ENCODE data around the gene ZRANB2. TPM values are rescaled to one million over a fixed set of nuclear protein-coding genes. Genes with fewer than 3 reads are reported as not detected.

ZRANB2 gene
- polyA plus RNA-seq, 1 donor (not counting 4 experiments of a cell fraction or from before 2014, with no cell fraction given): 92.3 TPM

DNA sequence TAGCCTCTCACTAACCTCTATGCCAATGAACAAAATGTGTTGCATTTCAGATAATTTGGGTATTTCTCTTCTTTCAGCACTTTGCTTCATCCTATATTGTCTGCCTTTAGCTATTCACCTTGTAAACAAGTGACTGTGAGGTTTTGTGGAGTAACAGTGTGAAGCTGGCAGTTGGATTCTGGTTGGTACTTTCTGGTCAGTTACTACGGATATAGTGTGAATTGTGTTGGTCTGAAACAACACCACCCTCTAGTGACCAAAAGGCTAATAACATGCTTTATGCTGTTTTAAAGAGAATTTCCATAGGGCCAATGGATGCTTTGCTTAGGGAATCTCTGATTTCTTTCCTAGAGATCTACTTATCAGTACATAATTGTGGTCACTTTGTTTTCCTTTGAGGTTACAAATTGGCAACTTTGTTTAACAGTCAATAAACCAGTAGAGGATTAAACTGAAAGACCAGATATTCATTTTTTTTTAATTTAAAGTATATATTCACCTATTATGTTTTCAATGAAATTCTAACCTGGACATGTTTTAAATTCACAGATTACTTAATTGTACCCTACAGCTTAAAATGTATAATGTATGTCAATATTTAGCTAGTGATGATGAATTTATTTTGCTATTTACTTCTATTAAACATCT lies 30.8 kb downstream of the ZRANB2 start:
- H2AFZ ChIP-seq (ENCODE audit: control insufficient read depth, low read length): no peak overlapping the region
- H3K4me1 ChIP-seq (ENCODE audit: control insufficient read depth, extremely low read depth, insufficient read depth, low read length): peaks cover 4% of the 10 kb centered on the region
- H3K27me3 ChIP-seq (ENCODE audit: control insufficient read depth, extremely low read depth, insufficient read depth, low read length): peaks cover 34% of the 10 kb centered on the region
- DNase-seq (ENCODE audit: low read depth, low spot score) (peak; percentile 23), FAIRE-seq (peak; percentile 85)
- TF ChIP-seq, protein P1, sequence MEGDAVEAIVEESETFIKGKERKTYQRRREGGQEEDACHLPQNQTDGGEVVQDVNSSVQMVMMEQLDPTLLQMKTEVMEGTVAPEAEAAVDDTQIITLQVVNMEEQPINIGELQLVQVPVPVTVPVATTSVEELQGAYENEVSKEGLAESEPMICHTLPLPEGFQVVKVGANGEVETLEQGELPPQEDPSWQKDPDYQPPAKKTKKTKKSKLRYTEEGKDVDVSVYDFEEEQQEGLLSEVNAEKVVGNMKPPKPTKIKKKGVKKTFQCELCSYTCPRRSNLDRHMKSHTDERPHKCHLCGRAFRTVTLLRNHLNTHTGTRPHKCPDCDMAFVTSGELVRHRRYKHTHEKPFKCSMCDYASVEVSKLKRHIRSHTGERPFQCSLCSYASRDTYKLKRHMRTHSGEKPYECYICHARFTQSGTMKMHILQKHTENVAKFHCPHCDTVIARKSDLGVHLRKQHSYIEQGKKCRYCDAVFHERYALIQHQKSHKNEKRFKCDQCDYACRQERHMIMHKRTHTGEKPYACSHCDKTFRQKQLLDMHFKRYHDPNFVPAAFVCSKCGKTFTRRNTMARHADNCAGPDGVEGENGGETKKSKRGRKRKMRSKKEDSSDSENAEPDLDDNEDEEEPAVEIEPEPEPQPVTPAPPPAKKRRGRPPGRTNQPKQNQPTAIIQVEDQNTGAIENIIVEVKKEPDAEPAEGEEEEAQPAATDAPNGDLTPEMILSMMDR (optimal IDR thresholded peaks at IDR 0.05 in 1 of 3, IDR thresholded peaks at IDR 0.05 in 1 of 3, conservative IDR thresholded peaks at IDR 0.05 in 1 of 3; ENCODE audit: extremely low read depth in 1 of 3, insufficient read depth in 2 of 3, low read length in 3 of 3): peak; percentile 51 to 69 (median 67)
- no peak for TF ChIP-seq EZH2 (IDR thresholded peaks at IDR 0.05; ENCODE audit: low read length)
- peaks cover 2% of the 10 kb centered on the region for H4K20me1 ChIP-seq (ENCODE audit: control insufficient read depth, extremely low read depth, insufficient read depth, low read length)
- H3K4me3 ChIP-seq (ENCODE audit: control insufficient read depth in 2 of 3, extremely low read depth in 1 of 3, insufficient read depth in 2 of 3, low read depth in 1 of 3, low read length in 3 of 3): no peak overlapping the region
- no peak overlapping the region for H3K4me2 ChIP-seq (ENCODE audit: control insufficient read depth, extremely low read depth, insufficient read depth, low read depth, low read length)
- H3K9me1 ChIP-seq (ENCODE audit: control insufficient read depth, extremely low read depth, insufficient read depth, low read length): no peaks in the 10 kb centered on the region
- no peaks in the 10 kb centered on the region for H3K9me3 ChIP-seq (ENCODE audit: control insufficient read depth, low read depth, low read length)
- no peak overlapping the region for H3K9ac ChIP-seq (ENCODE audit: control insufficient read depth, extremely low read depth, insufficient read depth, low read length)
- dilution Hi-C loops (cut with MboI; ENCODE audit: extremely low pct_ligation_motif_present, low sequenced_read_pairs): no loop called here
- H3K27ac ChIP-seq (ENCODE audit: control insufficient read depth, insufficient read depth, low read length): no peak overlapping the region
- no peaks in the 10 kb centered on the region for H3K79me2 ChIP-seq (ENCODE audit: control insufficient read depth, insufficient read depth, low read length)
- no peaks in the 10 kb centered on the region for H3K36me3 ChIP-seq (ENCODE audit: control insufficient read depth in 2 of 2, extremely low read depth in 1 of 2, insufficient read depth in 2 of 2, low read length in 2 of 2)

DNA sequence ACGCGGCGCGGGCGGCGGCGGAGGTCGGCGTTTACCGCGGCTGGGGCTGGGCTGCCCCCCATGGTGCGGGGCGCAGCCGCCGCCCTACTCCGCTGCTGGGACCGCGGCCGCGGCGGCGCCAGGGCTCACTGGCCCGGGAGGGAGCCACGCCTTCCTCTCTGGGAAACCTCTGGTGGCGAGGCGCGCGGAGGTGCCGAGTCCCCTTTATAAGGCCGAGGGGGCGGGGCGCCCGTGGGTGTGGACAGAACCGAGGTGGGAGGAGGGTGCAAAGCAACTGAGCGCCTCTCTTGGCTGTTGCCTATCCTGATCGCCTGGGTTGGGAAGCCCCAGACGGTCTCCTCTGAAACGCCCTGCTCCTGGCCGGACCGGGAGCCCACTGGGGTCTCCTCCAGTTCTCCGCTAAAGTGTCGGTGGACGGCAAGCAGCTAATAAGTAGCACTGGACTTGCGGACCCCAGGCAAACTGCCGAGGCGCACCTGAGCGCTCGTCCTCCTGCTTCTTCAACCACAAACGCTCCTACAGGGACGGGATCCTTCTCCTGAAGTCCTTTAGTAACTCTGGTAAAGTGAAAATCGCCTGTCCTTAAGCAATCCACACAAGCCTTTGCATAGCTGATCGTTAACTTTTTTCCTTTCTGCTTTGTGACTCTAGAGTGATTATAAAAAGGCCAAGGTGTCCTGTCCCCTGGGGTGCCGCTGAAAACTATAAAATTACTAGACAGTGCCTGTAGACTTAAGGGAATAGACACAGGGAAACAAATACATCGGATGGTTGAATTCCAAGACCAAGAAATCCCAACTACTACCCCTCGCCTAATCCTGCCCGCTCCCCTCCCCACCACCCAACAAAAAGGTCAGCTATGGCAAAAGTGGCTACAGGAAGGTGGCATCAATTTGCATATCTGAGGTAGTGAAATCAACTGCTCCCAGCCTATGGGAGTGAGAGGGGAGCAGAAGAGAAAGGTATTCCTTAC lies 32.9 kb downstream of the ZRANB2 start, which contains the start of gene PTGER3:
PTGER3 (minus strand) TSS at position 182 of the 973 bp plus-strand sequence. CDS start 239 bp downstream, outside the sequence.
- Histone ChIP-seq H3K36me3 (ENCODE audit: control insufficient read depth in 2 of 2, extremely low read depth in 1 of 2, insufficient read depth in 2 of 2, low read length in 2 of 2) (no peaks in the 10 kb centered on the region), H3K4me2 (ENCODE audit: control insufficient read depth, extremely low read depth, insufficient read depth, low read depth, low read length) (peak within 1 kb of the TSS; percentile 67), H3K4me3 (ENCODE audit: control insufficient read depth in 2 of 3, extremely low read depth in 1 of 3, insufficient read depth in 2 of 3, low read depth in 1 of 3, low read length in 3 of 3) (peak within 1 kb of the TSS; percentile 14 to 43 (median 36)), H3K79me2 (ENCODE audit: control insufficient read depth, insufficient read depth, low read length) (no peaks in the 10 kb centered on the region), H3K9me1 (ENCODE audit: control insufficient read depth, extremely low read depth, insufficient read depth, low read length) (no peaks in the 10 kb centered on the region), H3K9ac (ENCODE audit: control insufficient read depth, extremely low read depth, insufficient read depth, low read length) (no peak within 1 kb of the TSS), H3K27me3 (ENCODE audit: control insufficient read depth, extremely low read depth, insufficient read depth, low read length) (peaks cover 34% of the 10 kb centered on the region), H3K4me1 (ENCODE audit: control insufficient read depth, extremely low read depth, insufficient read depth, low read length) (peaks cover 4% of the 10 kb centered on the region), H3K27ac (ENCODE audit: control insufficient read depth, insufficient read depth, low read length) (no peak within 1 kb of the TSS), H2AFZ (ENCODE audit: control insufficient read depth, low read length) (peak within 1 kb of the TSS; percentile 85), H4K20me1 (ENCODE audit: control insufficient read depth, extremely low read depth, insufficient read depth, low read length) (peaks cover 2% of the 10 kb centered on the region), H3K9me3 (ENCODE audit: control insufficient read depth, low read depth, low read length) (no peaks in the 10 kb centered on the region)
- TF ChIP-seq, protein P1 (optimal IDR thresholded peaks at IDR 0.05 in 1 of 3, IDR thresholded peaks at IDR 0.05 in 1 of 3, conservative IDR thresholded peaks at IDR 0.05 in 1 of 3; ENCODE audit: extremely low read depth in 1 of 3, insufficient read depth in 2 of 3, low read length in 3 of 3): no peak
- peak; percentile 20 for TF ChIP-seq EZH2 (IDR thresholded peaks at IDR 0.05; ENCODE audit: low read length)
- dilution Hi-C loops (cut with MboI; ENCODE audit: extremely low pct_ligation_motif_present, low sequenced_read_pairs): no loop called here
- no peak for DNase-seq (ENCODE audit: low read depth, low spot score)
- FAIRE-seq: no peak
